DND-41 (cell line): ENCODE results near the gene CCDC92B.

Source experiments
- CTCF ChIP-seq: IDR thresholded peaks from 2 replicates; pipeline ENCODE4 v1.5.1; 2012; ENCODE audit warnings: borderline replicate concordance, low read length, moderate library complexity, mild to moderate bottlenecking; ENCODE audit not compliant: poor library complexity, severe bottlenecking; ENCODE audit errors: extremely low read depth
- EZH2 ChIP-seq: IDR thresholded peaks from 3 replicates; pipeline ENCODE4 v1.6.1; 2012; ENCODE audit warnings: borderline replicate concordance, low read depth, mild to moderate bottlenecking, moderate library complexity, low read length, inconsistent platforms; ENCODE audit not compliant: severe bottlenecking

GRCh38 chr17:2689411-2690164, 59.9 kb downstream of the CCDC92B start:
- TF ChIP-seq CTCF (no peak), EZH2 (no peak)
